GM12801 (cell line): Measurements from ENCODE around the gene MAFB.

Experiments used
- TF ChIP-seq, protein P1 (sequence below): IDR thresholded peaks from one replicate; pipeline ENCODE4 v1.5.1; 2011; ENCODE audit warnings: control low read depth; ENCODE audit not compliant: insufficient read length; ENCODE audit errors: extremely low read depth

The MAFB gene

DNA sequence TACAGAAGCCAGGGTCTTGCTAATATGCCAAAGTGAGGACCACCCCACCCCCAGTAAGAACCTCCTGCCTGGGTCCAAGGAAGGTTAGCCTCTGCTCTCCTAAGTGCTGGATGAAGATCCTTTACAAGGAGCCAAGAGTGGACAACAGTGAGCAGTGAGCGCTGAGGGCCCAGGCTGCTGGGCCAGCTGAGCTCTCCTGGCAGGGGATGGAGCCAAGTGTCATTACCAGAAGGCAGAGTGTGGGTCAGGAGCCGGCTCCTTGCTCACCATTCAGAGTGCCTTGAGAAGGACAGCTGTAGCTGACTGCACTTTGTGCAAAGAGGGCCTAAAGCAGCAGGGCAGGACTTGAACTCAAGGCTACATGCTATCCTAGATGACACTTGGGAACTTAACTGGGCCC, 16.9 kb downstream of the MAFB start:
- TF ChIP-seq, protein P1, sequence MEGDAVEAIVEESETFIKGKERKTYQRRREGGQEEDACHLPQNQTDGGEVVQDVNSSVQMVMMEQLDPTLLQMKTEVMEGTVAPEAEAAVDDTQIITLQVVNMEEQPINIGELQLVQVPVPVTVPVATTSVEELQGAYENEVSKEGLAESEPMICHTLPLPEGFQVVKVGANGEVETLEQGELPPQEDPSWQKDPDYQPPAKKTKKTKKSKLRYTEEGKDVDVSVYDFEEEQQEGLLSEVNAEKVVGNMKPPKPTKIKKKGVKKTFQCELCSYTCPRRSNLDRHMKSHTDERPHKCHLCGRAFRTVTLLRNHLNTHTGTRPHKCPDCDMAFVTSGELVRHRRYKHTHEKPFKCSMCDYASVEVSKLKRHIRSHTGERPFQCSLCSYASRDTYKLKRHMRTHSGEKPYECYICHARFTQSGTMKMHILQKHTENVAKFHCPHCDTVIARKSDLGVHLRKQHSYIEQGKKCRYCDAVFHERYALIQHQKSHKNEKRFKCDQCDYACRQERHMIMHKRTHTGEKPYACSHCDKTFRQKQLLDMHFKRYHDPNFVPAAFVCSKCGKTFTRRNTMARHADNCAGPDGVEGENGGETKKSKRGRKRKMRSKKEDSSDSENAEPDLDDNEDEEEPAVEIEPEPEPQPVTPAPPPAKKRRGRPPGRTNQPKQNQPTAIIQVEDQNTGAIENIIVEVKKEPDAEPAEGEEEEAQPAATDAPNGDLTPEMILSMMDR = no peak

DNA sequence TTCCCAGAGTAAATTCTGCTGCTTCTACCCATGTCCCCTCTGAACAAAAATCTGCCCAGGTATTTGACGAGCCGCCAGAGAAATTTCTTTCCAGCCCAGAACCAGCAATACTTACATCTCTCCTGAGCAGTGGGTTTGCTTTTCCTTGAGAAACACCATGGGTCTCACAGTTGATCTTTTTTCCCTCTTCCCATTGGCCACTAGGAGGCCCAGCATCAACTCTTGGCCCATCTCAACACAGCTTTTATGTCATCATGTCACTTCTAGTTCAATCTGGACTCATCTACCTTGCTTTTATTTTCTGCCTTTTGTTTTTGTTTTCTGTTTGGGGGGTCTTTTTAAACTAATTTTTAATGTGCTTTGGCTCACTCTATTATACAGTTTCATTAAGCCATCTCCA, 18.8 kb downstream of the MAFB start:
- TF ChIP-seq, protein P1 = no peak

GRCh38 chr20:40669692-40670091, 19.3 kb downstream of the MAFB start:
- TF ChIP-seq, protein P1 = no peak

DNA sequence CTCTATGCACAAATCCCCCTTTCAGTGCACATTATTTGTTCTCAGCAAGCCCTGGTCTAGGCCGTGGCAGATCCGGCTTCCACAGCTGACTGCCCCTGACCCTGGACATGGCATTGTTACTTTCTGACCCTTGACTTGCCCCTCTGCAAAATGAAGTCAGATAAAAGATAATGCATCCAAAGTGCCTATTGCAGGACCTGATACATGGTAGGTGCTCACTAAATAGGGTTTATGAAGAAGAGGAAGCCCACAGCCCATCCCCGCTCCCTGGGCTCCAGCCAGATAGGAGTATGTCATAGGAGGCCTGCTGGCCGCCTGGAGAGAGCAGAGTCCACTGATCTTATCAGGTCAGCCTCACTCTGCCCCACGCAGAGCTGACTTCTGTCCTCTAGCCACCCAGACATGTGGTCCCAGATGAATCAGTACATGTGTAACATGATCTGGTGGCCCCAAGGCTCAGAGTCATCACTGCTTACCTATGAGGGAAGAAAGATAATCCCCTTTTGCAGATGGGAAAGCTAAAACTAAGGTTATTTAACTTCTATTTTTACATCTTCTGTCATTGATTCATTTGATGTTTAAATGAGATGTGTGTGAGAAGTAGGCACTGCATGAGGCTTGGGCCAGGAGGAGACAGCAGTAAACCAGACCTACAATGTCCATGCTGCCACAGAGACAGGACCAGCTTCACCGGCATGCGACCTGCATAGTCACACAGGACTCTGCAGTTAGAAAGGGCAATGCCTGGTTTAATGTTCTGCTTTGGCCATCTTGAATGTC, 20.4 kb downstream of the MAFB start:
- TF ChIP-seq, protein P1 = no peak

GRCh38 chr20:40667503-40667902, 21.5 kb downstream of the MAFB start:
- TF ChIP-seq, protein P1 = no peak

- TF ChIP-seq, protein P1 = no peak
Observed at GRCh38 chr20:40666336-40666735, 22.7 kb downstream of the MAFB start.

- TF ChIP-seq, protein P1 = no peak
Observed at GRCh38 chr20:40664891-40665290, 24.1 kb downstream of the MAFB start.
